ENCODE results near the gene DELE1.
"Not testable (repeated sequence)": the region's sequence is repeated elsewhere in the genome, so short reads cannot be mapped to it uniquely, and the experiment has no call there.

Gene DELE1

DNA sequence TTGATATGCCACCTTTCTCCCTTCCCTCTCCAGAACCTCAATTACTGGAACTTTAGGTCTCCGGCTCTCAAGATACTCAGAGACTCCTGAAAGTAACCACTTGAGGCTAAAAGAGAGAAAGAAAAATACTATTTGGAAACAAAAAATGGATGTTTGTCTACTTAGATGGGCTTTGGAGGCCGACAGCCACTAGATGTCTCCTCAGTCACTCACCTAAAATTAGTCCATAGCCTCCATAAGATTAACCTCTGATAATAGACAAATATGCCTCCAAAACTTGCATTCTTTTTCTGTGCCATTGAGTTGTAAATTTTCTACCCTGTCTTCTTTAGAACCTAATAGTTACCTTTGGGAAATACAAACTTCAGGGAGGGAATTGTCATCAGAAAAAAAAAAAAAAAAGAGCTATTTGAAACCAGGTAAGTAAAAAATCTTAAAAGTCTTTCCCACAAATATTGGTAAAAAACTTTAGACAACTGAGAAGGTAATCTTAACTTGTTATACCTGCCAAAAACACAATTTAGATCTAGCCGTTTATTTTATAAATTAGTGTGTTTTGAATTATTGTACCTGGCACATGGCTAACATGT lies 34.3 kb upstream of the DELE1 start:
- no peak for DNase-seq (ENCODE audit: low read depth)

DNA sequence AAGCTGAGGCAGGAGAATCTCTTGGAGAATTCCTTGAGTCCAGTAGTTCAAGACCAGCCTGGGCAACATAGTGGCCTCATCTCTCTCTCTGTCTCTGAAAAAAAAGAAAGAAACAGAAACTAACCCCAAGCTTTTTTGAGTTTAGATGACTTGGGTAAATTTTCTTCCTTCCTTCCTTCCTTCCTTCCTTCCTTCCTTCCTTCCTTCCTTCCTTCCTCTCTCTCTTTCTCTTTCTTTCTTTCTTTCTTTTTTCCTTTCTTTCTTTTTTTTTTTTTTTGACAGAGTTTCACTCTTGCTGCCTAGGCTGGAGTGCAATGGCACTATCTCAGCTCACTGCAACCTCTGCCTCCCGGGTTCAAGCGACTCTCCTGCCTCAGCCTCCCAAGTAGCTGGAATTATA lies 33.2 kb upstream of the DELE1 start:
- not testable (repeated sequence) for DNase-seq (ENCODE audit: low read depth)

DNA sequence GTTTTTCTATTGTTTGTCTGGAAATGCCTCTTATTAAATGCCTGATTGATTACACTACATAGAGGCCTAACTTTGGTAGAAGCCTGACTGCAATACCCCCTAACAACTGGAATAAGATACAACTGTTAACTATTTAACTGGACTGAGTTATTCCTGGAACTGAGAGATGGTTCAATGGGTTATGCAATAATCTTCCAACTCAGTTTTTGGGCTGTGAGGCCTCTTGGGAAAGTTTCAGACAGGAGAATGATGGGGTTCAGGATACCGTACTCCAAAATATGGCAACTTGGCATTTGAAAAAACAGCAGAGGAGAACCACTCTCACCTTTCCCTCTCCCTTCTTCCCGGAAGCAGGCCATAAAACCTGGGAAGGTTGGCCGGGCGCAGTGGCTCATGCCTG lies 26.2 kb upstream of the DELE1 start:
- no peak for DNase-seq (ENCODE audit: low read depth)

DNA sequence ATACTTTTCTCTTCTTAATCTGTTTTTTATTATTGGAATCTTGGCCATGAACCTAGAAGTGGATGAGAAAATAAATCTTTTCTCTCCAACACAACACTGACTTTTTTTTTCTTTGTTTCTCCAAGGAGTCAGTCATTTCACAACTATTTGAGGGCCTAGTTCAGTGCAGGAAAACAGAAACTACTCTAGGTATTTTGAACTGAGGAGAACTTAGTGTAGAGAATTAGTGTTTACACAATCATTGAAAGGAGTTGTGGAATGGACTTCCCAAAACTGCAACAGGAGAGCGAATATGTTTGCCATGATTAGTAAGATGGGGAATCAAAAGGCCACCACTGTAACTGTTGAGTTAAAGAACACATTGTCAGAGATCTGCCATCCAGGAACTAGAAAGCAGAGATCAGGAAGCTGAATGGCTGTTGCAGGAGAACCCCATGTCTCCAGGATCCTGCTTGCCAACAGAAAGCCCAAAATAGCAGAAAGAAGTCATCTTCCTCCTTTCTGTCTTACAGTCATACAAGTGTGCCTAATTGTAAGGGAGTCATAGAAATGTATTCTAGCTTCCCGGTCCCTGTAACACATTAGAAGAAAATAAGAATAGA lies 25.1 kb upstream of the DELE1 start:
- DNase-seq (ENCODE audit: low read depth), result no peak

DNA sequence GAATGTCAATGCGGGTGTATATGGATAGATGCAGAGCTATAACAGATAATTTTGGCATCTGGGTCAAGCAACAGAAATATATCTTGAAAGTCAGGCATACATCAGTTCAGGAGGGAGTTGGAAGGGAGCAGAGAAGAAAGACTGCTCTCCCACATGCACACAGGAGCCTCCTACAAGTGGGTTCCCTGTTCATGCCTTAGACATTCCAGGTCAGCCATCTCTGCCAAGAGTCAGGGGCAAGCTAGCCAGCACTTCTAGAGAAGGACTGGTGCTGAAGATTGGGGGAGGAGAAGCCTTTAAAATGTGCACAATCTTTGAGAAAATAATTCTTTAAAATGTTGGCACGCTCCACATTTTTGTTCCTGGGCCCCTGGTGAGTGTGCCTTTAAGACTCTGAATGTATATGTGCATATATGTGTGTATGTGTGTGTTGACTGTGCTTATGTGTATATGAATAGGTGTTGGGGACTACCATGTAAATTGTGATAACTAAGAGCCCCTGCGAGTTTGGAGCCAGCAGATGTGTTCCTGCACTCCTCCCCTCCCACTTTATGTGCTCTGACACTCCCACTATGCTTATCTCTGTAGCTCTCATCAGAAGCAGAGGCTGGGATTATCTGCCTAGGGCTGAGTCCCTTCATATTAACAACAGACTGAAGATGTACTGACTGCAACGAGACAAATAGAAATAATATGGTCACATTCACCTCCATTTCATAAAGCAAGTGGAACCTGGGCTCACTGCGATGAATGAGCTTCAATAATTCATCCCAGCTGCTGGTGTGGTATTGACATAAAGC lies 21.5 kb upstream of the DELE1 start:
- no peak for DNase-seq (ENCODE audit: low read depth)

DNA sequence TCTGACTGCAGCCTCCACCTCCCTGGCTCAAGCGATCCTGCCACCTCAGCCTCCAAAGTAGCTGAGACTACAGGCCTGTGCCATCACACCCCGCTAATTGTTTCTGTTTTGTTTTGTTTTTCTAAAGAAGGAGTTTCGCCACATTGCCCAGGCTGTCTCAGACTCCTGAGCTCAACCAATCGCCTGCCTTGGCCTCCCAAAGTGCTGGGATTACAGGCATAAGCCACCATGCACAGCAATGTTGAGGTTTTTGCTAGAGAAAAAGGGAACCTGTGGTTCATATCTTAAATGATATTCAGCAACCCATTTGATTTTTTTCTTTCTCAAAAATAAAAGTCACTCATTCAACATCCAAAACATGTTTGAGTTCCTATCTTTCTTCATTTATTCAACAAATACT lies 20.4 kb upstream of the DELE1 start:
- DNase-seq (ENCODE audit: low read depth), result no peak

DNA sequence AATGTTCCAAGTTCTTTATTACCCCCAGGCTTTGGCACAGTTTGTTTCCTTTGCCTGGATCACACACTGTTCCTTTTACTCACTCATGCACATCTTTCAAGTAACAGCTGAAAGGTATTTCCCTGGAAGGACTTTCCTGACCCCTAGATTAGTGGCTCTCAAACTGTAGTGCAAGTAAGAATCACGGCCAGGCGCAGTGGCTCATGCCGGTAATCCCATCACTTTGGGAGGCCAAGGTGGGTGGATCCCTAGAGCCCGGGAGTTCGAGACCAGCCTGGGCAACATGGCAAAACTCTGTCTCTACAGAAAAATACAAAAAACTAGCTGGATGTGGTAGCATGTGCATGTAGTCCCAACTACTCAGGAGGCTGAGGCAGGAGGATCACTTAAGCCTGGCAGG lies 19.1 kb upstream of the DELE1 start:
- DNase-seq (ENCODE audit: low read depth), result no peak

DNA sequence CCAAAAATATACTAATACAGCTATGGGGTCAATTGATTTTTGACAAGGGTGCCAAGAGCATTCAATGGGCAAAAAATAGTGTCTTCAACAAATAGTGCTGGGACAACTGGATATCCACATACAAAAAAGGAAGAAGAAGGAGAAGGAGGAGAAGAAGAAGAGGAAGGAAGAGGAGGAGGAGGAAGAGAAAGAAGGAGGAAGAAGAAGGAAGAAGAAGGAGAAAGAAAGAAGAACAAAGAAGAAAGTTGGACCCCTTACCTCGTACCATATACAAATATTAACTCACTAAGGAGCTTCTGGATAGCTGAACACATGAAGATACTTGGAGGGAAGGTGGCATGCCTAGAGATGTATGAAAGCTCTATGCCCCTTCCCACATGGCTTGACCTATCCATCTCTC lies 17.2 kb upstream of the DELE1 start:
- no peak for DNase-seq (ENCODE audit: low read depth)

DNA sequence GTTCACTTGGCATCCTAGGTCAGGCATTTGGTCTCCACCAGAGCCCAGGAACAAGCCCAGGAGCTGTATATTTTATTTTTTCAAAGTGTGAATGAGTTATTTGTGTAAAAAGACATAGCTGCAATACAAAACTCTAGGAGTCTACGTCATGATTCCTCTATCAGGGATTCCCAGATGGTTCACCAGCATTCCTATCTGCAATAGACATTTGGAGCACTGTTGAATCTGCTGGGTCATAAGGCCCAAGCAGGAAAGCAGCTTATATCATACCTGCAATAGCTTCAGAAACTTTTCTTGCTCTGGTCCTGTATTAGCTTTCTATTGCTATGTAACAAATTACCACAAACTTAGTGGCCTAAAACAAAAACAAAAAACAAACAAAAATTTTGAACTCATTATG lies 16.7 kb upstream of the DELE1 start:
- DNase-seq (ENCODE audit: low read depth), result no peak

DNA sequence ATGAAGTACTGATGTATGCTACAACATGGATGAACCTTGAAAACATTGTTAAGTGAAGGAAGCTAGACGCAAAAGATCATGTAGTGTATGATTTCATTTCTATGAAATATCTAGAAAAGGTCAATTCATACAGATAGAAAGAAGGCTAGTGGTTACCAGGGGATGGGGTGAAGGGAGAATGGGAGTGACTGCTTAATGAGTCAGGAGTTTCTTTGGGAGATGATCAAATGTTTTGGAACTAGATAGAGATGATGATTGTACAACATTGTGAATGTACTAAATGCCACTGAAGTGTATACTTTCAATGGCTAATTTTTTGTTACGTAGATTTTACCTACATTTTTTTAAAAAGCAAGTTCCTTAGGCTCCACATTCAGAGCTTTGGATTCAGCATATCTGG lies 14.9 kb upstream of the DELE1 start:
- no peak for DNase-seq (ENCODE audit: low read depth)

DNA sequence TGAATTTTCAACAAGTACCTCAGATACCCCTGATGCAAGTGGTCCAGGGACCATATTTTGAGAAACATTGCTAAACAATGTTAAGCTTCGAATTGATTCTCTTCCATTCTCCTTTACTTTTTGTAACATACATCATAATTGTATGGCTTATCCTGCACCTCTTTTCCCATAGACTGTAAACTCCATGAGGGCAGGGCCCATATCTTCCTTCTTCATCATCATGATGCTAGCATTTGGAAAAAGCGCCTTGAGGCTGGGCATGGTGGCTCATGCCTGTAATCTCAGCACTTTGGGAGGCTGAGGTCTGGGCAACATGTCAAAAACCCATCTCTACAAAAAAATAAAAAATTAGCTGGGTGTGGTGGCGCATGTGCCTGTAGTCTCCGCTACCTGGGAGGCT lies 14.5 kb upstream of the DELE1 start:
- DNase-seq (ENCODE audit: low read depth), result no peak

DNA sequence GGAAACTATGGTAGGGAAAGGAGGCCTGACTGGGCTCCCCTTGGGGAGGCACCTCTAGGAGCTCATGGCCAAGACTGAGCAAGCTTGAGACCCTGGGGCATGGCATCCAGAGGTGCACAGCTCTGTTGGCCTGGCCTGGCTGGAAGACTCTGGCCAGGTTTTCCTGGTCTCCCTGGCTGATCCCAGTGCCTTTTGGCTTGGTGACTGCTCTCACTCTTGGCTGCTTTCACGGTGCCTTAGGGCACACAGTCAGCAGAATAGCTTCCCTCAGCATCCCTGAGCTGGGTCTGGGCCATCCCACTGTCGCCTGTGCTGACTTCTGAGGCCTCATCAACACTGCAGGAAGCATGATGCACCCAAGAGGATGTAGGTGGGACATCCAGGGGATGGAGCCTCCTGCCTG lies 13.4 kb upstream of the DELE1 start:
- DNase-seq (ENCODE audit: low read depth), result no peak

DNA sequence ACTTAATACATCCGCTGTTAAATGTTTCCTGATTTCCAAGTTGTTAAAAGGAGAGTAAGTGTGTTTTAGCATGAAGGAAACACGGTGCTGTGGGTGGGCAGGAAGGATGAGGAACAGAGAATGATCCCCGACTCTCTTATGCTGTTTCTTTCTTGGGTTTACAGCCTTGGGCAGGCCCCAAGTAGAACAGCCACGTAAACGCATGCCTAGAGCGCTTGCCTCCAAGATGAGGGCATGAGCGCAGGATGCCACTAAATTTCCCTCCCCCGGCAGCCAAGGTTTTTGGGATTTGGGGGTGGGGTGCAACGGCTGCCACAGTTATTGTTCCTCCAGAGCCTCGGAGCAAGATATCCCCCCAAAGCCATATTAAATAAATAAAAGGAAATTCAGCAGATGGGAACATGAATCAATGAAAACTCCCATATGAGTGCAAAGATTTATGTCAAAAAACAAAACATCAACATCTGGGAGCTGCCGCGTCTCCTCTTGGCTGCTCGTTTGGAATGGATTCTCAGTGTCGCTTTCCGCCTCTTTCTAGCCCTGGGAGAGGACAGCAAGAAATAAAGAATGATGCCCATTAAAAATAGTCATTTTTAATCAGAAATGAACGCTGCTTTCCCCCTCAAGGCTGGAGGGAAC lies 10.0 kb upstream of the DELE1 start:
- DNase-seq (ENCODE audit: low read depth), result no peak

DNA sequence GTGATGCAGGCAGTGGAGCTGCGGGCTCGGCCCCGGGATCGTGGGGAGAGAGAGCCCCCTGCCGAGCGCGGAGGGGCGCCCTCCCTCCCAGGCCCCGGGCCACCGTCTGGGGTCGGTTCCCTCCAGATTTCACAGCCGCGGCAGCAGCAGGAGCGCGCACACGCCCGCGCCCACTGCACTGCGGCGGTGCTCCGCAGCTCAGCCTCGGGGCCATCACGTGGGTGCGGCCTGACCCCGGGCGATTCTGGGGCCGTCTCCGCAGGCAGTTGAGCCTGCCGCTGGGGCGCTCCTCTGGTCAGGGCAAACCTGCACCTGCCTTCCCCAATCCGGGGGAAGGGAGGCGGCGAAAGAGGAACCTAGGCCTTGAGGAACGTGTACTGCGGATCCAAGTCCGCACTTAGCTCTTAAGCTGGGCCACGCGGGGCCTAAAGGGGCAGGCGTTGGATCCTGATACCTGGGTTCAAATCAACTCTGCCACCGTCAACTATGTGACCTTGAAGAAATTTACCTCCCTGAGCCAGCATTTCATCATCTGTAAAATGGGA lies 9.4 kb upstream of the DELE1 start:
- peak; percentile 3 for DNase-seq (ENCODE audit: low read depth)

DNA sequence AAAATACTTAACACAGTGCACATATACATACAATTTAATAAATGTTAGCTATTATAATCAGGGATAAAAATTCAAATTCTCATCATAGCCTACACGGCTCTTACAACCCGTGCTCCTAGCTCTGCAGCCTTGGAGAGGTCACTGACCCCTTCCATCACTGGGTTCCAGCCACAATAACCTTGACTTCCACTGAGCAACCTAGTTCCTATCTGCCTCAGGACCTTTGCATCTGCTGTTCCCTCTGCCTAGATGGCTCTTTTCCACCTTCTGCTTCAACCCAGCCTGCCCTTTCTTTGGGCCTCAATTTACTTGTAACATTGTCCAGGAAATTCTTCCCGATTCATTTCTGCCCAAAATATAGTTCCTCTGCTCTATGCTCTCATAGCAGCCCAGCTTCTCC lies 8.9 kb upstream of the DELE1 start:
- no peak for DNase-seq (ENCODE audit: low read depth)

DNA sequence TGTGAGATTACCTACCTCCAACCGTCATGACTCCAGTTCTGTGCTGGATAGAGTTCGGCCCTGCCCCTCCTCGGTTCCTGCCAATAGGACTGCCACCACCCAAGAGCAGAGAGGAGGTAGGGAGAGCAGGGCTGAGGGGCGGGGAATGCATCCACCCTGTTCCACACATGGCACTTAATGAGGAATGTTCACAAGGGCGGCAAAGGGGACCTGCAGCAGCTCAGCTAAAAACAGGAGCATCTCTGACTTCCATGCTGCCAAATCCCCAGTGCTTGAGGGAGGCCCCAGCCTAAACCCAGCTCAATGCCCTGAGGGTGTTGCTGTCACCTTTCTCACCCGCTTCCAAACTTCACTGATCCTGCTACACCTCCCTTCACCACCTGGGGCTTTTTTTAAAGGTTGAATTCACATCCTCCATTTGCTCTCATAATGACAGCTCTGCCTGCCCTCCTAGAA lies 7.8 kb upstream of the DELE1 start:
- DNase-seq (ENCODE audit: low read depth), result no peak

DNA sequence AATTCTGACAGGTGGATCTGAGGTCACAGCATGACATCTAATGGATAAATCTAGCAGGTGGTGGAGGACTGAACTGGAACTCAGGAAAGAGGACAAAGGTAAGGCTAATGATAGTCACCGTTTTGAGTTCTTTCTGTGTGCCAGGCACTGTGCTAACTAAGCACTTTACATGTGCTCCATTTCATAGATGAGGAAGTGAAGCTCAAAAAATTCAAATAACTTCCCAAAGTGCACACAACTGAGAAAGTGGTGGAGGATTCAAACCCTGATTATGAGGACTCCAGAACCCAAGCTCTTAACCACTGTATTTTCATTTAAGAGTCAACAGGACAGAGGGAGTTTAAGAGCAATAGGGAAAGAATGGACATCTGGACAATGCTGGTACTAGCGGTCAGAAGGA lies 7.1 kb upstream of the DELE1 start:
- DNase-seq (ENCODE audit: low read depth), result no peak

DNA sequence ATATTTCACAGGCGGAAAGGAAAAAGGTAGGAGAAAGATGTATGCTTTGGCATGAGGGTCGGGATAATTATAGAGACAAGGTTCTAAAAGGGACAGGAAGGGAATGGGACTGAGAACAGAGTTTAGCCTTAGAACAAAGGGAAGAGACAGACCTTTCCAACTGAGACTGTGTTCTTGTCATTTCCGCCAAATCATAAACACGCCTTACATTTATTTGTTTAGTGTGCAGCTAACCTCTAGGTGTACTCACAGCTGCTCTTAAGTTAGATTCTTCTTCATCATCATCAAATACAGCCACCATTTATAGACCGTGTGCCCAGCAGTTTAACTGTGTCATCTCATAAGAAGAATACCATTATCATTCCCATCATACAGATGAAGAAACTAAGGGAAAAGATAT lies 5.9 kb upstream of the DELE1 start:
- DNase-seq (ENCODE audit: low read depth), result no peak

DNA sequence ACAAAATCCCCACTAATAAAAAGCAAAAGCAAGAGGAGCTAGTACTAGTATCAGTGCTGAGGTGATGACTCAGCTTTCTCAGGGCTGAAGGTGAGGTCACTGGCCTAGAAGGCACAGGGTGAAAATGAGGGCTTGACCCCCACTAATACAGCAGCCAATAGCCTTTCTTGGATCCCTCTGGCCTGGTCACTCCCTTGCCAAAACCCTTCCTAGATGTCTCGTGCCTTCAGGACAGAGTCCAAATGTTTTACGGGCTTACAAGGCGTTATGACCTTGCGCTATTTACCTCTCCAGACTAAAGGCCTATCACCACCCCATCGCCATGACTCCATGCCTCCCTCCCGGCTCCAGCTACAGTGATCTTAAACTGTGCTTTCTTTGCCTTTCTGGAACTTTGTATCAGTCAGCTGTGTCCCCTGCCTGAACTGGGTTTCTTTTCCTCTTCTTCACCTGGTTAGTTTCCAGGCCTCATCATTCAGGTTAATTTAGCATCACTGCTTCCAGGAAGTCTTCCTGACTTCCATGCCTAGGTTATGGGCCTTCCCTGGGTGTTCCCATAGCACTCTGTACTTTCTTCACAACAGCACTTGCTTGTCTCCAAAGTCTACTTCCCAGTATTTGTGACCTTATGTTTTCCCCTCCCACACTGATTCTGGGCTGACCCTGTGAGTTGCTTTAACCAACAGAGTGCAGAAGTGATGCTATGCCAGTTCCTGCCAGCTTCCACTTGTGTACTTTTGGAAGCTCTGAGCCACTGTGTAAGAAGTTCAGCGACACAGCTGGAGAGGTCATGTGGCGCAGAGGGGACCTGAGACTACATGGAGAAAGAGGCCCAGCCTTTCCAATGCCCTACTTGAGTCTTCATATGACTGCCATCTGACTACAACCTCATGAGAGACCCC lies 4.2 kb upstream of the DELE1 start:
- no peak for DNase-seq (ENCODE audit: low read depth)

DNA sequence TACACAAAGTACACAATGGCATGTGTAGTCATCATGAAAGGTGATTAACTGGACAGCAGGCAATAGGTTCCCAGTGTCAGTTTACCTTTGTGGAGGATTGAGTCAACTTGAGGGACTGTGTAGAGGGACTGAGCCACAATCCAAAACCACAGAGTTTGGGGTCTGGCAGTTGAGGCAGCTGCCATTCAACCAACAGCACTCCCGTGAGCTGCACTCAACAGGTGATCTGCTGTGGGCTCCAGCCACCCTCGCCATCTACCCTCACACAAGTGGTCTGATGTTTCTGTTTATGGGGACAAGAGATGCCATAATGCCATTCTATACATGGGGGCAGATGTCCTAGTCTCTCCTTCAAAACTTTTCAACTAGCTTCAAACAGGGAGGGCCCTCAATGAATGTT lies 2.9 kb upstream of the DELE1 start:
- no peak for DNase-seq (ENCODE audit: low read depth)

DNA sequence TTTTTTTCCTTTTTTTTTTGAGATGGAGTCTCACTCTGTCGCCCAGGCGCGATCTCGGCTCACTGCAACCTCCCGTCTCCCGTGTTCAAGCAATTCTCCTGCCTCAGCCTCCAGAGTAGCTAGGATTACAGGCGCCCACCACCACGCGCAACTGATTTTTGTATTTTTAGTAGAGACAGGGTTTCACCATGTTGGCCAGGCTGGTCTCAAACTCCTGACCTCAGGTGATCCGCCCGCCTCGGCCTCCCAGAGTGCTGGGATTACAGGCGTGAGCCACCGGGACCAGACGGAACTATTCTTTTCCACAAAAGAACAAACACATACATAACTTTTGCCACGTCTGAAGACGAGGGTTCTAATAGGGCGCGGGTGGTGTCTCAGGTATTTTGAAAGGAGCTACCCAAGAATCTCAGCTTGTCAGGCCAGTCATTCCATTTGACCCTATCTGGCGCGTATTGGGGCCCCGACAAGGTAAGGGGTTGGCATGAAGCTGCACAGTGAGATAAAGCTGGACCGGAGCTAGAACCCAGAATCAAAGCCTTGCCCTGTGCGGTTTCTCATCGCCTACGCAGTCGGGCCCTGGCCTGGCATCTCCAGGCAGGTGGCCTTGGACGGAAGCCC lies 734 bp upstream of the DELE1 start:
- not testable (repeated sequence) for DNase-seq (ENCODE audit: low read depth)

Measured in activated gamma-delta T cell treated with anti-CD3 and anti-CD28 coated beads, Interleukin-2, amount 50 U/mL, for 16 hours (primary cell).